ENCODE results near the gene JUN.

The JUN gene

GRCh38 chr1:58813801-58814200, 30.0 kb upstream of the JUN start:
- H3K4me3 ChIP-seq (replicated peaks; ENCODE audit: low read depth, low read length) = no peak overlapping the region
- H3K36me3 ChIP-seq (ENCODE audit: control insufficient read depth, insufficient read depth, low read length) = no peaks in the 10 kb centered on the region
- no peaks in the 10 kb centered on the region for H3K27me3 ChIP-seq (replicated peaks; ENCODE audit: control insufficient read depth, insufficient read depth, low read length)
- TF ChIP-seq, protein P1, sequence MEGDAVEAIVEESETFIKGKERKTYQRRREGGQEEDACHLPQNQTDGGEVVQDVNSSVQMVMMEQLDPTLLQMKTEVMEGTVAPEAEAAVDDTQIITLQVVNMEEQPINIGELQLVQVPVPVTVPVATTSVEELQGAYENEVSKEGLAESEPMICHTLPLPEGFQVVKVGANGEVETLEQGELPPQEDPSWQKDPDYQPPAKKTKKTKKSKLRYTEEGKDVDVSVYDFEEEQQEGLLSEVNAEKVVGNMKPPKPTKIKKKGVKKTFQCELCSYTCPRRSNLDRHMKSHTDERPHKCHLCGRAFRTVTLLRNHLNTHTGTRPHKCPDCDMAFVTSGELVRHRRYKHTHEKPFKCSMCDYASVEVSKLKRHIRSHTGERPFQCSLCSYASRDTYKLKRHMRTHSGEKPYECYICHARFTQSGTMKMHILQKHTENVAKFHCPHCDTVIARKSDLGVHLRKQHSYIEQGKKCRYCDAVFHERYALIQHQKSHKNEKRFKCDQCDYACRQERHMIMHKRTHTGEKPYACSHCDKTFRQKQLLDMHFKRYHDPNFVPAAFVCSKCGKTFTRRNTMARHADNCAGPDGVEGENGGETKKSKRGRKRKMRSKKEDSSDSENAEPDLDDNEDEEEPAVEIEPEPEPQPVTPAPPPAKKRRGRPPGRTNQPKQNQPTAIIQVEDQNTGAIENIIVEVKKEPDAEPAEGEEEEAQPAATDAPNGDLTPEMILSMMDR (IDR thresholded peaks at IDR 0.05; ENCODE audit: insufficient read depth, low read length, poor library complexity, severe bottlenecking) = no peak
- no peak for DNase-seq (ENCODE audit: extremely low read depth, insufficient read length)

DNA sequence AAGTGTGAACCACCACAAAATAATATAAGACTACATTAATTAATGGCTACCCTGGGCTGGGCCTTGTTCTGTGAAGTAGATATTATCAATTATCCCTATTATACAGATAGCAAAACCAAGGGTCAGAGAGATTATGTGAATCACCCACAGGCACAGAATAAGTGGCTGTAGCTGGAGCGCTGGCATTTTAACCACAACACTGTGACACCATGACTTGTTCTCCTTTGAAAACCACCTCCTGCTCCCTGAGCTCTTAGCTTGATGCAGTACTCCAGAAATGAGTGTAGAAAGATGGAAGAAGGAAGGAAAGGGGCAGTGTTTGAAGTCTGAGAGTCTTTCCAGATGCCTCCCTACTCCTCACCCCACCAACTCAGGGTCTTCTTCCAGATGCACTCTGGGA, 29.5 kb upstream of the JUN start:
- Histone ChIP-seq H3K4me3 (replicated peaks; ENCODE audit: low read depth, low read length) (no peak overlapping the region), H3K36me3 (ENCODE audit: control insufficient read depth, insufficient read depth, low read length) (no peaks in the 10 kb centered on the region), H3K27me3 (replicated peaks; ENCODE audit: control insufficient read depth, insufficient read depth, low read length) (no peaks in the 10 kb centered on the region)
- TF ChIP-seq, protein P1 (IDR thresholded peaks at IDR 0.05; ENCODE audit: insufficient read depth, low read length, poor library complexity, severe bottlenecking) = no peak
- no peak for DNase-seq (ENCODE audit: extremely low read depth, insufficient read length)

DNA sequence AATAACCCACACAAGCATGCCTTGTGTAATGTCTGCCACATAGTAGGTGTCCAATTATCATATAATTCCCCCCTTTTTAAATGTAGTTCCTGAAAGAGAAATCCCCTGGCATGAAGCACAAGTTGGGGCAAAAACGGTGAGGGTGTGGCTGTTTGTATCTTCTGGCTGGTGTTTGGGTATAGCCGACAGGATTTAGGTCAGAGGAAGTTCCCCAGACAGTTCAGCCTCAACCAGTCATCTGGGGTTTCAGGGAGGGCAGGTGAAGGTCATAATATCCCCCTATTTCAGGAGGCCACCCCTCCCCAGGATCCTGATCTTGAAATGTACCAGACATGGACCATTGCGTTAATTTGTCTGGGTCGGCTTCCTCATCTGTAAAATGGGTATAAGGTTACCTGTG, 29.1 kb upstream of the JUN start:
- no peaks in the 10 kb centered on the region for H3K36me3 ChIP-seq (ENCODE audit: control insufficient read depth, insufficient read depth, low read length)
- DNase-seq (ENCODE audit: extremely low read depth, insufficient read length) = no peak
- TF ChIP-seq, protein P1 (IDR thresholded peaks at IDR 0.05; ENCODE audit: insufficient read depth, low read length, poor library complexity, severe bottlenecking) = no peak
- no peak overlapping the region for H3K4me3 ChIP-seq (replicated peaks; ENCODE audit: low read depth, low read length)
- H3K27me3 ChIP-seq (replicated peaks; ENCODE audit: control insufficient read depth, insufficient read depth, low read length) = no peaks in the 10 kb centered on the region

GRCh38 chr1:58812468-58812867, 28.6 kb upstream of the JUN start:
- Histone ChIP-seq H3K4me3 (replicated peaks; ENCODE audit: low read depth, low read length) (no peak overlapping the region), H3K27me3 (replicated peaks; ENCODE audit: control insufficient read depth, insufficient read depth, low read length) (no peaks in the 10 kb centered on the region), H3K36me3 (ENCODE audit: control insufficient read depth, insufficient read depth, low read length) (no peaks in the 10 kb centered on the region)
- TF ChIP-seq, protein P1 (IDR thresholded peaks at IDR 0.05; ENCODE audit: insufficient read depth, low read length, poor library complexity, severe bottlenecking) = no peak
- no peak for DNase-seq (ENCODE audit: extremely low read depth, insufficient read length)

GRCh38 chr1:58811303-58811702, 27.5 kb upstream of the JUN start:
- H3K36me3 ChIP-seq (ENCODE audit: control insufficient read depth, insufficient read depth, low read length) = no peaks in the 10 kb centered on the region
- H3K4me3 ChIP-seq (replicated peaks; ENCODE audit: low read depth, low read length) = no peak overlapping the region
- TF ChIP-seq, protein P1 (IDR thresholded peaks at IDR 0.05; ENCODE audit: insufficient read depth, low read length, poor library complexity, severe bottlenecking) = no peak
- no peaks in the 10 kb centered on the region for H3K27me3 ChIP-seq (replicated peaks; ENCODE audit: control insufficient read depth, insufficient read depth, low read length)
- DNase-seq (ENCODE audit: extremely low read depth, insufficient read length) = no peak

DNA sequence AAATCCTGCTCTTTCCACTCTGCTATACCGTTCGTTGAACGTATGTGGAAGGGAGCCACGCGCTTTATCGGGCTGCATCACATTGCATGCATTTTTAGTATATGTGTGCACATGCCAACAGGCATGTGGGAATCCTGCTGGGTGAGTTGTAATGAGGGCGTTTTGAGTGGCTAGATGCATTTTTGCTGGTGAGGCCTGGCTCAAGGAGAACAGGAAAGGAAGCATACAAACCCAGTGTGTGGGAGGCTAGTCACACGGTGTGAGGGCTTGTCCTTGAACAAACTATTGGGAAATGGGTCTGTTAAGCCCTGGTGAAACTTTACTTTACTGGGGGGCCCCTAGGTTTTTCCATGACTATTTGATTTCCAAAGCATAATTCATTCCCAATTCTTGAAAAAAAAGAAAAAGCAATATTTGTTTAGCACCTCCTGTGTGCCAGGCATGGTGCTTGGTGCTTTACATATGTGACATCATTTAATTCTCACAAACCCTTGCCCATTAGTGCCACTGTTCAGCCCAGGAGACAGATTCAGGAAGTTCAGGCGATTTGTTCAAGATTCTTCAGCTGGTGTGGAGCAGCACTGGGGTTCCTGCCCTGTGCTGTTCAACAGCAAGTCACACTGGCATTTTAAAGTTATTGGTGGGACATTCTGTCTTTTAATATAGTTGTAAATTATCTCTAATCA, 25.6 kb upstream of the JUN start:
- no peak overlapping the region for H3K4me3 ChIP-seq (replicated peaks; ENCODE audit: low read depth, low read length)
- no peak for DNase-seq (ENCODE audit: extremely low read depth, insufficient read length)
- TF ChIP-seq, protein P1 (IDR thresholded peaks at IDR 0.05; ENCODE audit: insufficient read depth, low read length, poor library complexity, severe bottlenecking) = no peak
- H3K27me3 ChIP-seq (replicated peaks; ENCODE audit: control insufficient read depth, insufficient read depth, low read length) = no peaks in the 10 kb centered on the region
- no peaks in the 10 kb centered on the region for H3K36me3 ChIP-seq (ENCODE audit: control insufficient read depth, insufficient read depth, low read length)

All from GM06990 (cell line).